DND-41 (cell line): ENCODE results near the gene AJM1.

Source experiments
- ATAC-seq: fragments of 200-7000 bp; cut with Tn5 transposase; 3 replicates; pipeline ENCODE4 v1.9.1; 2021; ENCODE audit warnings: low read depth; ENCODE audit not compliant: insufficient read depth
- DNase-seq: peaks from one replicate; pipeline ENCODE4 v3.0.0-alpha.2; 2020
- H2AFZ ChIP-seq: 2 replicates; pipeline ENCODE4 v1.6.0; 2012; ENCODE audit warnings: low read depth, low read length
- H3K27ac ChIP-seq: 2 replicates; pipeline ENCODE4 v1.5.1; 2012; ENCODE audit warnings: low read length, inconsistent platforms
- H3K27me3 ChIP-seq: fragments of 200-600 bp; sonication (generic); 2 replicates; pipeline ENCODE4 v1.6.0; 2012; ENCODE audit warnings: low read length, mild to moderate bottlenecking, inconsistent platforms; ENCODE audit not compliant: insufficient read depth, poor library complexity
- H3K36me3 ChIP-seq: 2 replicates; pipeline ENCODE4 v1.5.1; 2012; ENCODE audit warnings: low read length, inconsistent platforms; ENCODE audit not compliant: insufficient read depth
- H3K4me1 ChIP-seq: 2 replicates; pipeline ENCODE4 v1.5.1; 2012; ENCODE audit warnings: mild to moderate bottlenecking, low read length; ENCODE audit not compliant: insufficient read depth
- H3K4me2 ChIP-seq: 2 replicates; pipeline ENCODE4 v1.6.0; 2012; ENCODE audit warnings: mild to moderate bottlenecking, moderate library complexity, low read length, inconsistent platforms; ENCODE audit not compliant: insufficient read depth
- H3K4me3 ChIP-seq, 2 experiments: fragments of 200-600 bp in 1 of 2; shearing (Covaris generic) in 1 of 2; 2 replicates each; pipeline ENCODE4 v1.5.1; 2012 to 2016; ENCODE audit warnings: inconsistent platforms in 2 of 2, low read length in 2 of 2, mild to moderate bottlenecking in 2 of 2, low read depth in 1 of 2, moderate library complexity in 1 of 2
- H3K79me2 ChIP-seq: 2 replicates; pipeline ENCODE4 v1.6.0; 2012; ENCODE audit warnings: low read length, inconsistent platforms; ENCODE audit not compliant: insufficient read depth
- H3K9ac ChIP-seq: 2 replicates; pipeline ENCODE4 v1.6.0; 2012; ENCODE audit warnings: low read depth, mild to moderate bottlenecking, inconsistent platforms, low read length, moderate library complexity
- H3K9me3 ChIP-seq: 2 replicates; pipeline ENCODE4 v1.5.1; 2012; ENCODE audit warnings: low read length, moderate library complexity, mild to moderate bottlenecking, inconsistent platforms; ENCODE audit not compliant: insufficient read depth, severe bottlenecking
- H4K20me1 ChIP-seq: 2 replicates; pipeline ENCODE4 v1.6.0; 2012; ENCODE audit warnings: low read length; ENCODE audit not compliant: insufficient read depth
- CTCF ChIP-seq: IDR thresholded peaks from 2 replicates; pipeline ENCODE4 v1.5.1; 2012; ENCODE audit warnings: borderline replicate concordance, low read length, moderate library complexity, mild to moderate bottlenecking; ENCODE audit not compliant: poor library complexity, severe bottlenecking; ENCODE audit errors: extremely low read depth
- EZH2 ChIP-seq: IDR thresholded peaks from 3 replicates; pipeline ENCODE4 v1.6.1; 2012; ENCODE audit warnings: borderline replicate concordance, low read depth, mild to moderate bottlenecking, moderate library complexity, low read length, inconsistent platforms; ENCODE audit not compliant: severe bottlenecking

The AJM1 gene

DNA sequence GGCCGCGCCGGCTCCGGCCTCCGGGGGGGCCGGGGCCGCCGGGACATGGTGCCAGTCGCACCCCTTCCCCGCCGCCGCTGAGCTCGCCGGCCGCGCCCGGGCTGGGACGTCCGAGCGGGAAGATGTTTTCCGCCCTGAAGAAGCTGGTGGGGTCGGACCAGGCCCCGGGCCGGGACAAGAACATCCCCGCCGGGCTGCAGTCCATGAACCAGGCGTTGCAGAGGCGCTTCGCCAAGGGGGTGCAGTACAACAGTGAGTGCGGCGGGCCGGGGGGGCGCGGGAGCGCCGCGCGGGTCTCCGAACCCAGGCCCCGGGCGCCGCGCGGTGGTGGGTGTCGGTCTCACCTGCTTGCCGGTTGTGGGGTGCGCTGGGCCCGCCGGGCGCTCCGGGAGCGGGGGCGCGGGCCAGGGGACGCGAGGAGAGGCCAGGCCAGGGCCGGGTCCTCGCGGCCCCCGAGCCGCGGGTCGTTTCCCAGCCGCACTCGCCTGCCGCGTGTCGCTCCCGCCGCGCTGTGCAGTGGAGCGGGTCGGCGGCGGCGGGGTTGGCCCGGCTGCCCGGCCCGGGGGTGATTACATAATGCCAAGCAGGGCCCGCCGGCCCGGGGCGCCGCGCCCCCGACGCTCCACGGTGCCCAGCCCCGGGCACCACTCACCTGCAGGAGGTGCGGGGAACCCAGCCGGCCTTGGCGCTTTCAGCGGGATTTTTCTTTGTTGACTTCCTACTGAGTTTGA lies 34.0 kb upstream of the AJM1 start:
- Histone ChIP-seq H3K79me2 (peaks cover 61% of the 10 kb centered on the region), H3K4me1 (peaks cover 37% of the 10 kb centered on the region), H3K4me2 (peak overlapping the region; percentile 81), H4K20me1 (peaks cover 24% of the 10 kb centered on the region; the same call in 1 of the 2 replicates), H3K9ac (peak overlapping the region; percentile 71), H3K27ac (peak overlapping the region; percentile 61), H3K27me3 (no peaks in the 10 kb centered on the region), H3K4me3 (peak overlapping the region; percentile 83 to 84; a peak in 3 of 4 replicates), H2AFZ (peak overlapping the region; percentile 77), H3K36me3 (peaks cover 38% of the 10 kb centered on the region), H3K9me3 (no peaks in the 10 kb centered on the region)
- TF ChIP-seq CTCF = peak; percentile 11
- no peak for TF ChIP-seq EZH2
- ATAC-seq (peak; percentile 56), DNase-seq (peak; percentile 47)

DNA sequence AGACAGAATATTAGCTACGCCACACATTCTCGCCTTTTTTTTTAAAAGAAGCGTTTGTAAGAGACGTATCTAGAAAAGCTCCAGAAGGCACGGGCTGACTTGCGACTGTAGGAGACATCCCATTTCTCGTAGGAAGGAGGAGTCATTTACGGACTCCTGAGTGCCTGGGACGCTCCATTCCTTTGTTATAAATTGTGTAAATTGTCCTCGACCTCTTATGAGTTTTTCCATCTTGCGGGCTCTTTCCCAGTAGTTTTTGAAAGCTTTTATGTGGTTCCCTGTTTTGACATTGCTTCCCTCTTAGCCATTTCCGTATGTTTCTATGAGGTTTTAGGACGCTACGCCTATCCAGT lies 33.5 kb upstream of the AJM1 start:
- Histone ChIP-seq H3K79me2 (peaks cover 64% of the 10 kb centered on the region), H3K9me3 (no peaks in the 10 kb centered on the region), H4K20me1 (peaks cover 26% of the 10 kb centered on the region; the same call in 1 of the 2 replicates), H3K27ac (peak overlapping the region; percentile 61; the same call in 1 of the 2 replicates), H3K27me3 (no peaks in the 10 kb centered on the region), H3K4me2 (peak overlapping the region; percentile 81), H2AFZ (peak overlapping the region; percentile 77), H3K4me3 (peak overlapping the region; percentile 83 to 84; a peak in 3 of 4 replicates), H3K4me1 (peaks cover 37% of the 10 kb centered on the region), H3K9ac (peak overlapping the region; percentile 71), H3K36me3 (peaks cover 41% of the 10 kb centered on the region)
- ATAC-seq (0 out of 3 replicates have a peak, but pooled peaks have one; percentile 7), DNase-seq (no peak)
- no peak for TF ChIP-seq EZH2
- TF ChIP-seq CTCF = no peak

GRCh38 chr9:136814725-136815421 lies 27.4 kb upstream of the AJM1 start:
- Histone ChIP-seq H3K79me2 (peaks cover 70% of the 10 kb centered on the region), H2AFZ (no peak overlapping the region), H4K20me1 (peaks cover 24% of the 10 kb centered on the region; the same call in 1 of the 2 replicates)

DNA sequence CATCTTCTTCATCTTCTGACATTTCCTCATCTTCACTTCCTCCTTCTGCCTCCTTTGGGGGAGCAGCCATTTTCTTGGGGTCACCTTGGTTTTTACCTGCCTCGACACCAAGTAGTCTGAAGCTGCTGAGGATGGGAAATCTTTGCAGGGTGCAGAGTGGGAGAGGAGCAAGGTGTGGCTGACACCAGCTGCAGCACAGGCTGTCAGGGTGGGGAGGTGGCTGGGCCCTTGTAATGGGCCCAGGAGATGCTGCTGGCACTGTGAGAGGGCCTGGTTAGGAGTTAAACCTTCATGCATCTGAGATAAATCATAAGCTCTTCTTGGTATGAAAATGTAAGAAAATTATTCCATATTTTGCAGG lies 26.9 kb upstream of the AJM1 start:
- peaks cover 68% of the 10 kb centered on the region for H3K79me2 ChIP-seq
- no peak overlapping the region for H2AFZ ChIP-seq
- H3K27ac ChIP-seq = no peak overlapping the region
- H3K9me3 ChIP-seq = no peaks in the 10 kb centered on the region
- H4K20me1 ChIP-seq = peaks cover 21% of the 10 kb centered on the region; the same call in 1 of the 2 replicates
- TF ChIP-seq CTCF (no peak), EZH2 (no peak)
- peaks cover 31% of the 10 kb centered on the region for H3K36me3 ChIP-seq
- peaks cover 4% of the 10 kb centered on the region; the same call in 1 of the 2 replicates for H3K4me1 ChIP-seq
- ATAC-seq = no peak
- no peaks in the 10 kb centered on the region for H3K27me3 ChIP-seq
- no peak overlapping the region for H3K4me2 ChIP-seq
- no peak overlapping the region for H3K9ac ChIP-seq
- no peak overlapping the region for H3K4me3 ChIP-seq
- no peak for DNase-seq

More at GRCh38 chr9:136814725-136815421, 27.4 kb upstream of the AJM1 start:
- Histone ChIP-seq H3K9me3 (no peaks in the 10 kb centered on the region), H3K36me3 (peaks cover 36% of the 10 kb centered on the region), H3K4me3 (no peak overlapping the region), H3K4me2 (no peak overlapping the region), H3K27ac (no peak overlapping the region), H3K4me1 (peaks cover 8% of the 10 kb centered on the region; the same call in 1 of the 2 replicates), H3K27me3 (no peaks in the 10 kb centered on the region), H3K9ac (no peak overlapping the region)
- TF ChIP-seq EZH2 = no peak
- ATAC-seq = no peak
- DNase-seq = no peak
